Hepatocyte (in vitro differentiated cells): ENCODE results near the gene STARD5. TPM values are rescaled to one million over a fixed set of nuclear protein-coding genes. Genes with fewer than 3 reads are reported as not detected.

Experiments
- DNase-seq: peaks from one replicate; pipeline ENCODE4 v3.0.0-alpha.2; 2016; ENCODE audit warnings: low spot score
- H2AFZ ChIP-seq: fragments of 200-600 bp; sonication (generic); 2 replicates; pipeline ENCODE4 v1.6.0; 2016; ENCODE audit warnings: antibody characterized with exemption, mild to moderate bottlenecking
- H3K27ac ChIP-seq: fragments of 200-600 bp; sonication (generic); 2 replicates; pipeline ENCODE4 v1.5.1; 2016; ENCODE audit warnings: mild to moderate bottlenecking
- H3K27me3 ChIP-seq: fragments of 200-600 bp; sonication (generic); 2 replicates; pipeline ENCODE4 v1.6.1; 2016
- H3K36me3 ChIP-seq: fragments of 200-600 bp; sonication (generic); replicated peaks from 2 replicates; pipeline ENCODE4 v1.5.1; 2016; ENCODE audit warnings: low read depth; ENCODE audit not compliant: insufficient read depth
- H3K4me1 ChIP-seq: fragments of 200-600 bp; sonication (generic); 2 replicates; pipeline ENCODE4 v1.5.1; 2016; ENCODE audit warnings: mild to moderate bottlenecking, moderate library complexity; ENCODE audit not compliant: insufficient read depth
- H3K4me2 ChIP-seq: fragments of 200-600 bp; sonication (generic); 2 replicates; pipeline ENCODE4 v1.6.0; 2016
- H3K4me3 ChIP-seq: fragments of 200-600 bp; sonication (generic); 2 replicates; pipeline ENCODE4 v1.5.1; 2016; ENCODE audit warnings: mild to moderate bottlenecking
- H3K79me2 ChIP-seq: fragments of 200-600 bp; sonication (generic); 2 replicates; pipeline ENCODE4 v1.6.0; 2017; ENCODE audit warnings: mild to moderate bottlenecking
- H3K9me2 ChIP-seq: fragments of 200-600 bp; sonication (generic); replicated peaks from 2 replicates; pipeline ENCODE4 v1.6.0; 2017; ENCODE audit warnings: mild to moderate bottlenecking; ENCODE audit not compliant: insufficient read depth
- H3K9me3 ChIP-seq: fragments of 200-600 bp; sonication (generic); 2 replicates; pipeline ENCODE4 v1.5.1; 2016; ENCODE audit warnings: low read depth, mild to moderate bottlenecking
- H4K20me1 ChIP-seq: fragments of 200-600 bp; sonication (generic); 2 replicates; pipeline ENCODE4 v1.6.0; 2016; ENCODE audit warnings: mild to moderate bottlenecking; ENCODE audit not compliant: insufficient read depth, poor library complexity, severe bottlenecking
- CTCF ChIP-seq: fragments of 200-600 bp; sonication (generic); IDR thresholded peaks from 2 replicates; pipeline ENCODE4 v1.5.1; 2016; ENCODE audit warnings: antibody characterized with exemption, mild to moderate bottlenecking; ENCODE audit not compliant: poor library complexity
- EZH2 ChIP-seq: fragments of 200-600 bp; sonication (generic); IDR thresholded peaks from 2 replicates; pipeline ENCODE4 v1.6.1; 2016; ENCODE audit warnings: antibody characterized with exemption, mild to moderate bottlenecking, borderline replicate concordance
- EZH2phosphoT487 ChIP-seq: fragments of 200-600 bp; sonication (generic); IDR thresholded peaks from one replicate; pipeline ENCODE4 v1.6.1; 2018; ENCODE audit warnings: antibody characterized with exemption, mild to moderate bottlenecking, low read depth, moderate library complexity; ENCODE audit not compliant: unreplicated experiment, severe bottlenecking
- WGBS: methylation state at CpG from one replicate; pipeline ENCODE4 v1.1.6; 2016; ENCODE audit warnings: low lambda C conversion rate; ENCODE audit errors: missing lambda C conversion rate; 5-methylcytosine and 5-hydroxymethylcytosine counted together
- polyA plus RNA-seq: library from polyadenylated mRNA; unstranded; fragments of >200 nt; fragmentation: Nextera tagmentation; extraction: Ambion mirVana; gene quantifications from 2 replicates; pipeline ENCODE4 v1.2.1, GENCODE V29; 2016
- total RNA-seq: library from RNA; depleted of rRNA; stranded (reverse); fragments of >200 nt; gene quantifications from 2 replicates; pipeline ENCODE4 v1.2.3, GENCODE V29; 2014

Gene STARD5
- total and polyA plus RNA-seq, 2 experiments from 2014 or later, result 7.2 to 13.7 TPM

- Histone ChIP-seq H3K36me3 (no peaks in the 10 kb centered on the region), H3K4me2 (no peak overlapping the region), H3K4me1 (no peaks in the 10 kb centered on the region), H3K9me2 (no peaks in the 10 kb centered on the region), H3K79me2 (no peaks in the 10 kb centered on the region), H3K27me3 (no peaks in the 10 kb centered on the region), H3K27ac (no peak overlapping the region), H2AFZ (no peak overlapping the region), H3K4me3 (no peak overlapping the region), H3K9me3 (no peaks in the 10 kb centered on the region), H4K20me1 (no peaks in the 10 kb centered on the region)
- DNase-seq, result no peak
- TF ChIP-seq EZH2phosphoT487 (no peak), CTCF (no peak), EZH2 (no peak)
- 88% methylated on average over 5 of the region's 5 CpGs for WGBS
These were observed 22.0 kb downstream of the STARD5 start for GRCh38 chr15:81301815-81302399.

- Histone ChIP-seq H3K36me3 (no peaks in the 10 kb centered on the region), H3K4me1 (no peaks in the 10 kb centered on the region), H3K79me2 (no peaks in the 10 kb centered on the region), H3K27ac (no peak overlapping the region), H3K9me2 (no peaks in the 10 kb centered on the region), H3K4me2 (no peak overlapping the region), H3K4me3 (no peak overlapping the region), H4K20me1 (no peaks in the 10 kb centered on the region), H3K27me3 (no peaks in the 10 kb centered on the region), H2AFZ (no peak overlapping the region), H3K9me3 (no peaks in the 10 kb centered on the region)
- TF ChIP-seq CTCF (no peak), EZH2phosphoT487 (no peak), EZH2 (no peak)
- 94% methylated on average over 4 of the region's 4 CpGs for WGBS
- no peak for DNase-seq
These were observed 22.6 kb downstream of the STARD5 start for GRCh38 chr15:81301385-81301784.

- H3K27me3 ChIP-seq, result no peaks in the 10 kb centered on the region
- no peaks in the 10 kb centered on the region for H3K9me3 ChIP-seq
- no peak overlapping the region for H2AFZ ChIP-seq
- H3K4me3 ChIP-seq, result no peak overlapping the region
- no peak overlapping the region for H3K27ac ChIP-seq
- no peak overlapping the region for H3K4me2 ChIP-seq
- no peaks in the 10 kb centered on the region for H4K20me1 ChIP-seq
- H3K36me3 ChIP-seq, result no peaks in the 10 kb centered on the region
- no peak for DNase-seq
- TF ChIP-seq EZH2, result no peak
- TF ChIP-seq CTCF, result no peak
- no peak for TF ChIP-seq EZH2phosphoT487
- WGBS, result 90% methylated on average over 14 of the region's 14 CpGs
- H3K9me2 ChIP-seq, result no peaks in the 10 kb centered on the region
- H3K79me2 ChIP-seq, result no peaks in the 10 kb centered on the region
- no peaks in the 10 kb centered on the region for H3K4me1 ChIP-seq
These were observed 24.2 kb downstream of the STARD5 start for GRCh38 chr15:81299630-81300273.
